Muscle layer of duodenum (tissue), 2 donors: ENCODE results near the gene DPT.
A peak's percentile ranks its signal among the peaks of the same experiment; 100 is the strongest.

Source experiments
- H3K27ac ChIP-seq: one replicate; pipeline ENCODE4 v1.7.0; 2013; ENCODE audit warnings: mild to moderate bottlenecking, low read length
- H3K27me3 ChIP-seq: one replicate; pipeline ENCODE4 v1.7.0; 2013; ENCODE audit warnings: low read depth, mild to moderate bottlenecking, control low read depth, low read length
- H3K36me3 ChIP-seq, 2 donors: one replicate each; pipeline ENCODE4 v1.7.0; 2013; ENCODE audit warnings: low read length in 2 of 2, control low read depth in 1 of 2, mild to moderate bottlenecking in 1 of 2; ENCODE audit not compliant: insufficient read depth in 2 of 2, control insufficient read depth in 1 of 2
- H3K4me1 ChIP-seq, 2 donors: one replicate each; pipeline ENCODE4 v1.7.0; 2013; ENCODE audit warnings: low read length in 2 of 2, mild to moderate bottlenecking in 2 of 2, control low read depth in 1 of 2, moderate library complexity in 1 of 2; ENCODE audit not compliant: insufficient read depth in 2 of 2, control insufficient read depth in 1 of 2
- H3K4me3 ChIP-seq, 2 donors: one replicate each; pipeline ENCODE4 v1.7.0; 2013; ENCODE audit warnings: low read length in 2 of 2, low read depth in 1 of 2, mild to moderate bottlenecking in 1 of 2
- H3K9me3 ChIP-seq, 2 donors: one replicate each; pipeline ENCODE4 v1.7.0; 2013; ENCODE audit warnings: low read length in 2 of 2, control low read depth in 1 of 2, mild to moderate bottlenecking in 1 of 2; ENCODE audit not compliant: control insufficient read depth in 1 of 2
- donor health status: healthy.

The DPT gene

DNA sequence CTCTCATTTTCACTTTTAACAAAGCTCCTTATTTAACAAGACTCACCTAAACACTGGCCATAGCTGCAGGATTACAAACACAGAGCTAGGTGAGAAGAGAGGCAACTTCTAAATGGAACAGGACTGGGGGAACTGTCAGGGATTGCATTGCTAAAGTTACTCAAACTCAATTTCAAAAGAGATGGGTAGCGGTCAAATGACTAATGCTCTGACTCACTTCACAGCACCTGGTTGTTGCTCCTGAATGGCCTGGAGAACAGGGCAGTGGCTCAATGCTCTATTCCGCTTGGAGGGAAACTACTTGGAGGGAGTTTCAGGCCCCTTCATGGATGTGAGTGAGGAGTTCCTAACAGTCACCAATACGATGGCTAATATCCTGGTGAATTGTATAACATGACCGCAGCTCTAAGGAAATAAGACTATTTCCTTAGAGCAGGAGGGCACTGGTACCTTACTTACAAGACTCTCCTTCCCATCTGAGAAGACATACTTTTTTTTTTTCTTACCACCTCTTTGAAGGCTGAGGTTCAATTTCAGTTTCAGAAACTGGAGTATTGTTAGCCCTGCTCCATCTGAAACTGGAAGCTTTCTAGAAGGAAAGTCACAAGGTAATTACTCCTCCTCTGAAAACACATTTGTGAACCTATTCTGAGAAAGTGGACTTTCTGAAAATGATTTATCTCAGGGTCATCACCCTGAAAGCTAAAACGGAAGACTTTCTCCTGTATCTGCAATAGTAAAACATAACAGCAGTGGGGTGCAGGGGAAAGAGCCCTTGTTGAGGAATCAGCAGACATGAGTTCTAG is 9.5 kb downstream of the DPT start:
- H3K27me3 ChIP-seq, result no peaks in the 10 kb centered on the region
- H3K9me3 ChIP-seq, result no peaks in the 10 kb centered on the region
- no peaks in the 10 kb centered on the region for H3K4me1 ChIP-seq
- no peaks in the 10 kb centered on the region for H3K36me3 ChIP-seq
- no peak overlapping the region for H3K27ac ChIP-seq
- H3K4me3 ChIP-seq, result no peak overlapping the region

- Histone ChIP-seq H3K27ac (no peak overlapping the region), H3K4me1 (no peaks in the 10 kb centered on the region), H3K4me3 (no peak overlapping the region), H3K27me3 (no peaks in the 10 kb centered on the region), H3K9me3 (no peaks in the 10 kb centered on the region), H3K36me3 (no peaks in the 10 kb centered on the region)
Measured at GRCh38 chr1:168717906-168718891, 10.8 kb downstream of the DPT start.

DNA sequence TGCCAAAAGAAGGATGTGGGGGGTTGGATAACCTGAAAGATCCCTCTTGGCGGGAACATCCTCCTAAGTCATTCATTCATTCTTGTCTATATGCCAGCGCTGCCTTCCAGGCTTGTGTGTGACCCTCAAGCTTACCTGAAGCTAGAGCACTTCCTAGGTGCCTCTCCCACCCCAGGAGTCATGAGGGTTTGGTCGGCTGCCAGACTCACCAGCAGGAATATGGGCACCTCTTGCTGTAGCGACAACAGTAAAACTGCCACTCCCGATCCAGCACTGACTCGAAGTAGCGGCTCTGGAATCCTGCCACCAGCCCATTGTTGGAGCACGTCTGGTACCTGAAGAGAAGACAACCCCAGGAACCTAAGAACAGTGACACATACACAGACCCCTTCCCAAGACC is 15.0 kb downstream of the DPT start:
- no peak overlapping the region for H3K4me3 ChIP-seq
- H3K27ac ChIP-seq, result no peak overlapping the region
- H3K36me3 ChIP-seq, result peaks cover 0 to 5% of the 10 kb centered on the region in 2 donors
- H3K4me1 ChIP-seq, result peaks cover 4 to 8% of the 10 kb centered on the region in 2 donors
- H3K27me3 ChIP-seq, result no peaks in the 10 kb centered on the region
- H3K9me3 ChIP-seq, result no peaks in the 10 kb centered on the region

DNA sequence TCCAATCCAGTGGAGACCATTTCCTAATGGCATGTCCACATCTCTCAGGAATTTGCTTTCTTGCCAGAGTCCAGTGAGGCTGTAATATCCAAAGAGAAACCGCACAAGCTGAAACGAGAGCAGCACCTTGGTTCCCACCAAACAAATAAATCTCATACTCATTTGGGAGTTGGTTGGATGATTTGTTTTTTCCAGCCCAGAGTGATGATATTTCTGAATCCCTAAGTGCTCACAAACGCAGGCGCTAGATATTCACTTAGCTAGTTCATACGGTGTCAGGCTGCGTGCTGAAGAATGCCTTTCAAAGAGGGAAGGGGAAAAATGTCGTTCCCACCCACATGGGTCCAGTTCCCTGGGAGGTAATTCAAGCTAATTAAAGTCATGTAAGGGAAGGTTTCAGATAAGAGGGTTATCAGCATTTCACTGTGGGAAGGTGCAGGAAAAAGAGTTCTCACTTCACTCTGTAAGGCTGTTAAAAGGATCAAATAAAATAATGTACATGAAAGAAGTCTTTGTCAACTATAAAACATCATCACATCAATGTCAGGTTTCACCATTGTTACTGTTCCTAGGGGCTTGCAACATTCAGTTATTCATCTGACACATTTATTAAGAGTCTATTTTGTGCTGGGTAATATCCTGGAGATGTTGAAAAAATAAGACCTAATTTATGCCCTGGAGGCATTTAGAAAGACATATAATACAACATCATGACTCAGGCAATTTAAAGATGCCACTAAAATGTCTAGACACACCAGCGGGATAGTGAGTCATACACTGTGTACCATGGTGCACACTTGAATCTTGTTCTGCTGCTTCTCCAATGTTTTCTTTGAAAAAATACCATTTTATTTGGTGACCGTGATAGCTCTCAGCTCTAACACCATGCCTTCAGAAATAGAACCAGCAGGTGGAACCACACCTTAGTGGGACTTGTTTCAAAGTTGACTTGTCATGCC is 19.3 kb downstream of the DPT start:
- Histone ChIP-seq H3K27me3 (no peaks in the 10 kb centered on the region), H3K4me3 (no peak overlapping the region), H3K4me1 (peaks cover 8 to 25% of the 10 kb centered on the region in 2 donors), H3K36me3 (peaks cover 0 to 5% of the 10 kb centered on the region in 2 donors), H3K27ac (peak overlapping the region; percentile 67), H3K9me3 (no peaks in the 10 kb centered on the region)

DNA sequence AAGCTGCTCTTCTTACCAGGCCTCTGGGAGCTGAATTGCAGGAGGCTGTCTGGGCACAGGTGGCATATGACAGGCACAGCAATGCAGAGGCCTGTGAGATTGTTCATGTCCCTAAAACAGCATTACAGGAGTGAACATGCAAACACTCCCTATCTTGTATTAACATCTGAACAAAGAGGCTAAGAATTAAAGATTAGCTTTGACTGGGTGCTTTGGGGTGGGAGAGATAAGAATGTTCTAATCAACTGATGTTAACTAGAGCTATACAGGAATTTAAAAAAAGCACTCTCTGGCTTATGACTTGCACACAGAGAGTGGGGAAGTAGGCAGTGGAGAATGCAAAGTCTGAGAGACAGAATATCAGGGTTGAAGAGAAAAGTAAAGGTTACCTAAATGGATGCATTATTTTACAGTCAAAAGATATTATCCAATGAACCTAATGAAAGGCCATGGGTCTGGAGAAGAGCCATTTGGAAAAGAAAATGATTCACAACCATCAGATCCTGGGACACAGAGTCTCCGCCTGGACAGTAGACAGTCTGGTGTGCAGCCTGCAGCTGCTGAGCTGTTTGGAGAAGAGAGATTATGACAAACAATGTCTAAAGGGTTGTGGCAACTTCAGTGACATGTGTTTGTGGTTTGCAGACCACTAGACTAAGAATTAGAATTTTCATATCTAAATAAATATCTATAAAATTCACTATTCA is 20.2 kb downstream of the DPT start:
- H3K27ac ChIP-seq, result peak overlapping the region; percentile 18
- no peak overlapping the region for H3K4me3 ChIP-seq
- peaks cover 0 to 5% of the 10 kb centered on the region in 2 donors for H3K36me3 ChIP-seq
- H3K4me1 ChIP-seq, result peaks cover 8 to 25% of the 10 kb centered on the region in 2 donors
- H3K27me3 ChIP-seq, result no peaks in the 10 kb centered on the region
- no peaks in the 10 kb centered on the region for H3K9me3 ChIP-seq

- H3K36me3 ChIP-seq, result peaks cover 0 to 5% of the 10 kb centered on the region in 2 donors
- H3K27ac ChIP-seq, result no peak overlapping the region
- no peaks in the 10 kb centered on the region for H3K27me3 ChIP-seq
- peaks cover 8 to 25% of the 10 kb centered on the region in 2 donors for H3K4me1 ChIP-seq
- no peak overlapping the region for H3K4me3 ChIP-seq
- H3K9me3 ChIP-seq, result no peaks in the 10 kb centered on the region
Measured at GRCh38 chr1:168706391-168706992, 22.5 kb downstream of the DPT start.

GRCh38 chr1:168700575-168701268 is 28.3 kb downstream of the DPT start:
- peaks cover 0 to 8% of the 10 kb centered on the region in 2 donors for H3K4me1 ChIP-seq
- H3K36me3 ChIP-seq, result no peaks in the 10 kb centered on the region
- no peak overlapping the region for H3K4me3 ChIP-seq
- H3K27ac ChIP-seq, result no peak overlapping the region
- H3K9me3 ChIP-seq, result no peaks in the 10 kb centered on the region
- H3K27me3 ChIP-seq, result no peaks in the 10 kb centered on the region

- Histone ChIP-seq H3K4me1 (peaks cover 0 to 20% of the 10 kb centered on the region in 2 donors), H3K4me3 (no peak overlapping the region), H3K27me3 (no peaks in the 10 kb centered on the region), H3K36me3 (no peaks in the 10 kb centered on the region), H3K27ac (no peak overlapping the region), H3K9me3 (no peaks in the 10 kb centered on the region)
Measured at GRCh38 chr1:168698453-168698852, 30.6 kb downstream of the DPT start.

DNA sequence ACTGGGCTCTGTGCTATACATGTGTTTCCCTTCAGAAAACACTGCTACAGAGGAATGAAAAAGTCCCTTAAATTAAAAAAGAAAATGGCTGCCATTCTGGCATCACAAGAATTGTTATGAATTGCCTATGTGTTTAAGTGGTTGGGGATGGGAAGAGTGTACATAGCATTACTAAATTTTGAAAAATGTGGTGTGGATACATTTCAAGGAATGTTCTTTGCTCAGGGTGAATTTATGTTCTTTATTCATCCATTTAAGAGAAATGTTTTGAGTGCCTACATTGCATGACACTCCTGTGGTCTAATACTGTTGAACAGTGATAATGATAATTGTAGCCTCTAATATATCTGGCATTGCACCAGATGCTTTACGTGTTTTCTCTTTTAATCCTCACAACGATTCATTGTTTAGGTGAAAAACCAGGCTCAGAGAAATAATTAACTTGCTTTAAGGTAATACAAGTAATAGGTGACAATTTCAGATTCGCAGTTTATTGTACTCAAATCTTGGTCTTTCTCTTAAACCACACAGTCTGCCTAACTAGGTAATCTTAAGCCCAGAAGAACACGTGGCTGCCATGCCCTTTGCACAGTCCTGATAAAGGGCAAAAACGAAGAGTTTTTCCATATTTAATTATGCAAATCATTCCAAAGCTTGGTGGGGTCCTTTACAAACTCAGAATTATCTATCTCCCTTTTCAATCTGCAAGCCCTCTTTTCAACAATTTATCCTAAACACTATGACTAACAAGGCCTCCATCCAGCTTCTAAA is 31.5 kb downstream of the DPT start:
- H3K27ac ChIP-seq, result no peak overlapping the region
- no peaks in the 10 kb centered on the region for H3K27me3 ChIP-seq
- no peaks in the 10 kb centered on the region for H3K36me3 ChIP-seq
- peaks cover 0 to 20% of the 10 kb centered on the region in 2 donors for H3K4me1 ChIP-seq
- H3K9me3 ChIP-seq, result no peaks in the 10 kb centered on the region
- no peak overlapping the region for H3K4me3 ChIP-seq
